HG03066 (cell line): ENCODE data around the gene NLRP1.

ENCODE experiments used
- ATAC-seq: cut with Tn5 transposase; IDR thresholded peaks from one replicate; pipeline ENCODE4 v1.9.1; 2021; ENCODE audit warnings: low read depth; ENCODE audit not compliant: unreplicated experiment

The NLRP1 gene

DNA sequence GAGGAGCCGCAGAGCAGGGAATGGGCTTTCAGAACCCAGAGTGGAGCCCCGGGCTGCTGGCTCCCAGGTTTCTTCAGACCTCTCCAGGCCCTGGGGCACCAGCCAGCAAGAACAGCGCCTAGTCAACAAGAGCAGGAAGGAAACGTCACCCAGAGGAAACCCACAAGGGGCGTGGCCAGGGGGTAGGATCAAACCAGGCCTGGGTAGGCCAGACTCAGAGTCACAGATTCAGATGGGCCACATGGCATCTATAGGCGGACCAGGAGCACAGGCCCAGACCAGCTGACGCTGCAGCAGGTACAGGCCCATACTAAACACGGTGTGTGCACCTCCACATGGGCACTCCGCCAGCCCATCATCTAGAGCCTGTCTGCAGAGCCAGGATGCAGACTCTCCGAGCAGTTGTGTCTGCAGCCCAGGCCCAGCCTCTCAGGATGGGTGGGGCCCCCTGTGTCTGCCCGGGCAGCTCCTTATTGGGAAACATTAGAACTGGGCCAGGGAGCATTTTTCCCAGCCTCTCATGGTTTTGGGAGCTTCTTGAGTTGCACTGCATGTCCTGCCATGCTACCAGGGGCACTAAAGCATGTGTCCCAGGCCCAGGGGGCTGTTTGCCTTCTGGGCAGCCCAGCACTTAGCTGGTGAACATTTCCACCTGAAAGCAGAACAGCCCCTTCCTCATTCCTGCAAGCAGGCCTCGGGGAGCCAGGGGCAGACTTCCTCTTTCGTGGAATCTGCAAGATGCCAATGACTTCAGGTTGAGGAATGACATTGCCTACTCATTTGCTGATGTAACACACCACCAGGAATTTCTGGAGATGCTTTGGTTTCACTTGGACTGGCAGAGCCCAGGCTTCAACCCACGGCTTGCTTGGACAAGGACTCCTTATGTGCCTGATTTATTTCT is at the start of gene NLRP1:
Gene NLRP1, minus strand, starts transcription at position 127 of the 904 bp plus-strand sequence. CDS start 552 bp downstream, outside the sequence.
- peak; percentile 89 for ATAC-seq

DNA sequence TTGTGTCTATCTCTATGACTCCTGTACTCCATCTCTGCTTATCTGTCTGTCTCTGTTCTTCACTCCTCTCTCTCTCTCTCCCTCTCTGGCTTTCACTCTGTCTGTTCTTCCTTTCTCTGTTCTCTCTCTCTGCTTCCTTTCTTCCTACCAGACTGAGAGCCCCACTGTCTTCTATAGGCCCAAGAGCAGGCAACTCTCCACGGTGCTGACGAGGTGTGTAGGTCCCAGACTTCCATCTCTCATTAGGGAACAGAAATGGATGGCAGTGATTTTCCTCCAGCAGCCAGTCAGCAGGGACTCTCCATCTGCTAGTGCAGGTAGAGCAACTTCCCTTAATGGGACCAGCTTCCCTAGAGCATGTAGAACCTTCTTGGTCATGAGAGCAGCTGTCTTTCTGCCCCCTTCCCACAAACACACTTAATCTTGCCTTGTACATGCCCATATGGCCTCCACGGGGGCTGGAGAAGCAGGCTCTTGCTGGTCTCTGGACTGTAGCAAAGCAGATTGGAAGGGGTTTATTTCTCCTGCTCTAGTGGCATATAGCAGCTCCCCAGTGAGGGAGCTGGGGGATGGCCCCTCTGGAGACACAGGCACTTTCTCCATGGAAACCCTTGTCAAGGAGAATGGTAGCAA is 47.8 kb upstream of the NLRP1 start:
- ATAC-seq = no peak

- ATAC-seq = no peak
These were observed 46.1 kb upstream of the NLRP1 start for GRCh38 chr17:5630434-5630833.

DNA sequence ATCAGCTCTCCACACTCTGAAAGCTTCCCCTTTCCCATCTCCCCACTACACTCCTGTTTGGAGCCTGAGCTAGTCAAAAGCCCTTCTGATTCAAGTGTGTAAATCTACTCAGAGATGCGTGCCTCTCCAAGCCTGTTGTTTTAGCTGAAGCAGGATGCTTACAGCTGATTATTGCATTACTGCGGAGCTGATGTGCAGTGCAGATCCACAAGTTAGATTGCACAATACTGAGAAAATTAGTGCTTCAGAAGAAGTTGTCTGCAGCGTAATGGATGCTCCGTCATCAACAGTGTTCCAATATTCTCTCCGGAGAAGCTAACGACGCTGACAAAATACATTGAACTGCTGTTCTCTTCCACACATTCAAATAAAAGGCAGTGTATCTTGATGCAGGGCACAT is 44.8 kb upstream of the NLRP1 start:
- ATAC-seq = no peak

GRCh38 chr17:5628262-5628661 is 44.0 kb upstream of the NLRP1 start:
- ATAC-seq = no peak

DNA sequence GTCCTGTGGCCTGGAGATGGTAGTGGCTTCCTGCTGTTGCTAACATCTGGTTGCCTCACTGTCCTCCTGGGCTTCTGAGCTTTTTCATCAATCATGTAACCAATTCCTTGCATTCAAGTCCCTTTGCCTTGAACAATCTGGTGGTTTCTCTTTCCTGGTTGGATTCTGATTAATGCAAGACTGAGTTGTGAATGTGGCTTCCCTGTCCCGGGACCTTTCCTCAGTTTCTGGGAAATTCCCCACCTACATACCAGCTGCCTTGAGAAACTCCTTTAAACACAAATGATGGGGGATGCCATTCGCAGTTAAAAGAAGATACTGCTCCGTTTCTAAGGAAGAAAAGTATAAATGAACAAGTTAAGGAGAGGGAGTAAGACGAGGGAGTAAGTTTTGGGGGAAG is 39.9 kb upstream of the NLRP1 start:
- ATAC-seq = no peak

DNA sequence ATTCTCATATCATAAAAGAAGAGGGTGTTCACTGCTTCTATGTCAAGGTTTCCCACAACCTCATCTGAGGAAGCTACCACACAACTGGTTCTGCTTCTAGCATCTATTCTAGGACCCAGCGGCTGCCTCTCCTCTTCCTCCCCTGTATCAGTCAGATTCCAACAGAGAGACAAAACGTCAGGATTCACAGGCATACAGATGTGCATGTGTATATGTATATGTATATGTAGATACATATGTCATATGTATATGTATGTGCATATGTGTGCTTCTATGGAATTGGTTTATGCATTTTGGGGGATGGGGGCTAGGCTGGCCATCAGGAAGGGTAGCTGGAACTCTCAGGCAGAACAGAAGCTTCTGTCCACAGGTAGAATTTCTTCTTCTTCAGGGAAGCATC is 37.4 kb upstream of the NLRP1 start:
- no peak for ATAC-seq

- no peak for ATAC-seq
These were observed 36.7 kb upstream of the NLRP1 start for GRCh38 chr17:5621026-5621425.

GRCh38 chr17:5619088-5619740 is 34.9 kb upstream of the NLRP1 start:
- ATAC-seq = no peak

- ATAC-seq = no peak
These were observed 34.2 kb upstream of the NLRP1 start for GRCh38 chr17:5618476-5618875.

GRCh38 chr17:5615476-5615875 is 31.2 kb upstream of the NLRP1 start:
- ATAC-seq = no peak

DNA sequence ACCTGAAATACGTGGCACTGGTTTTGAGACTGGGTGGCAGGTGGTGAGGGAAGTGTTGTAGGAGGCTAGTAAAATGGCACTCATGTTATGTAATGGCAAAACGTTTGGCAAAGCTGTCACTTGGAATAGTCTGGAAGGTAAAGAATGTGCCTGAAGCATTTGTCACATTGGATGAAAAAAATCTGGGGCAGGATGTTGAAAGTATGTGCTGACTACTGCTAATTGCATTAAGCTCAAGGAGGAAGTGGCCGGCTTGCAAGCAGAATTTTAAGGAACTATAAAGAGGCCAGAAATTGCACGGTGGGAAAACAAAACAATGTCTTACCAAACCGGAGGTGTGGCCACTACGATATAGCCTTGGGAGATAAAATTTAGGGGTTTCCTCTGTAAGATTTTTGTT is 26.6 kb upstream of the NLRP1 start:
- no peak for ATAC-seq

DNA sequence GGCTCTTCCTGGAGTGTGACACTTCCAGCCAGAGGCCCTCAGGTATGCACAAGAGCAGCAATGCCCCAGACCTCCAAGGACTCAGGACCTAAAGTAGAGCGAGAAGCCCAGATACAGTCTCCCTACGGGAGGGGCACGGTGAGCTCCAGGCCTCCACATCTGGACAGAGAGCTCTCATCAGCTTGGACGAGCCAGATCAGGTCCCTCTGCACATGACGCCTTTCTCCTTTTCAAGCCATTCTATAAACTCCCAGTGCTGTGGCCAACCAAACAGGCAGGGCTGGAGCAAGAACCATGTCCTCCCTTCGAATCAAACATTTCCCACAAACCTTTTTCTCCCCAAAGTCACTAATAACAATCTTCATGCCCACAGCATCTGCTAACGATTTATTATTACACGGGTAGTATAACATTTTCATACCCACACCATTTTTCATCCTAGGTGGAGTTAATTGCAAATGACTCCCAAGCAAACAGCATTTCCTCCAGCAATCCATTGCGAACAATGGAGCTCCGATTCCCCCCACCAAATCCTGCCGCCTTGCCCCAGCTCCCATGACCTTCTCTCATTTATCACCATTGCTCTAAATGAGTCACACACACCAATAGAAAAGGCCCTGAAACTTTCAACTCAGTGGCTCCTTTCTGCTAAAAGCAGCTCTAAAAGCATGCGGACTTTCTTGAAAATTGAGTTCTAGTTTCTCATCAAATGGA is 24.2 kb upstream of the NLRP1 start:
- no peak for ATAC-seq

DNA sequence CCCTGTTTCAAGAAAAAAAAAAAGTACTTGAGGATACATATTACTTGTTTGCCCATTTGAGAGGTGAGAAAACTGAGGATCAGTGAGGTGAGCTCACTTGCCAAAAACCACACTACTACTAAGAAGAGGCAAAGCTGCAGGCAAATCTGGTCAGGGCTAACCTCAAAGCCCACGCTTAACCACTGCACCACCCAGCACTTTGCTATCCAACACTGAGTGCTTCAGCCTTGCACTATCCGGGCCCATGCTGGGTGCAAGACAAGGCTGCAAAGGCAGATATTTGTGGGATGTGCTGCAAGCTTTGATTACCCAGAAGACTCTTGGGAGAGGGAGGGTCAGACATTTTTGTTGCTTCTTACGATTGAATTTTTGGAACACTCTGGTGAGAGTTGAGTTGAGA is 23.6 kb upstream of the NLRP1 start:
- no peak for ATAC-seq

GRCh38 chr17:5605452-5605851 is 21.1 kb upstream of the NLRP1 start:
- no peak for ATAC-seq

GRCh38 chr17:5600041-5600440 is 15.7 kb upstream of the NLRP1 start:
- no peak for ATAC-seq

GRCh38 chr17:5598457-5598856 is 14.1 kb upstream of the NLRP1 start:
- ATAC-seq = no peak

DNA sequence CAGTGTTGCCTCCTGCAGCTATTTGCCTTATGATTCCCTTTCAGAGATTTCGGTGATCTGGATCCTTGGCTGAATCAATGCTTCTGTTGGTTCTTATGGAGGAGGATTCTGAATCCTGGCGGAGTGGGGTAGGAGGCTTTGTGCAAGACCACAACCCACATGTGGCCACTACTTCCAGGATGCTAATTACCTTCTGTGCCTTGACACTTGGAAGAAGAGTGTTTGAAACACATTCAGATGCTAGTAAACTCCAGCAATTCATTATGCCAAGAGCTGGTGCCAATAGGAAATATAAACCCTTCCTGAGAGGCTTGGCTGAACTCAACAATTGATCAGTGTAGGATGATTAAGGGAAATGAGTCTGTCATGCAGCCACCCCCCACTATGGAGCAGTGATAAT is 12.1 kb upstream of the NLRP1 start:
- no peak for ATAC-seq

DNA sequence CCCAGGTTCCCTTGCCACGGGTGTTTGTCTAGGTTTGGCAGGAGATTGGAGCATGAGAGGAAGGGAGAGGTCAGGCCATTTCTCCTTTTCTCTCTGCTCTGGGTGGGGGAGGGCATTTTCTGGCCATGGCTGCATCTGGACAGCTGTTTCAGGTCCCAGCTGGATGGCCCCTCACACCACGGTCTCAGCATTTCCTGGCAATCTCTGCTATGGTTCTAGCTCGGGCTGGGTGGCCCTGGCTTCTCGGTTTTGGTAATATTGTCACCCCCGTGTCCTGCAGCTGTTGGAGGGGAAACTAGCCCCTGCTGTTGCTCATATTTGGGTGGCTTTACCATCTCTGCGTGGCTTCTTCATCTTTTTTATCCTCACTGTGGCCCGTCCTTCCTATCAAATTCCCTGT is 11.5 kb upstream of the NLRP1 start:
- ATAC-seq = no peak

DNA sequence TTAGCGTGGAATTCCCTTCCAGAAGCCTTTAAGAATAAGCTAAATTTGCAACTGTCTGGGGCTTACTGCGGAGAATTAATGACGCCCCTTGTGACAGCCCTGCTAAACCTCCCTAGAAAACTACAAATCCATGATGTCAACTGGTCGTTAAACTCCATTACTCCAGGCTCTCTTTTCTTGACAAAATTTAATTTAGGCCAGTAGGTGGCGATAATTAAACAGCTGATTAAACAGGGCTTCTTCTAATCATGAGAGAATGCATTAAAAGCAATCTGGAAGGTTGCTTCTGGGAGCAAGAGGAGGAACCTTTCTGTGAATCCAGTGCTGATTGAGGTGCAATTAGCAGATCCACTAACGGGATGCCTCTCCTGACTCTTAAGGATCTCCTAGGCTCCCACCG is 8.1 kb upstream of the NLRP1 start:
- no peak for ATAC-seq

GRCh38 chr17:5591966-5592365 is 7.7 kb upstream of the NLRP1 start:
- no peak for ATAC-seq
